GM18907 (cell line): ENCODE measurements around the gene TRIML1.

Experiments
- ATAC-seq: cut with Tn5 transposase; IDR thresholded peaks from one replicate; pipeline ENCODE4 v1.9.1; 2021; ENCODE audit warnings: mild to moderate bottlenecking, moderate library complexity; ENCODE audit not compliant: unreplicated experiment

Gene TRIML1

GRCh38 chr4:188139141-188139540 is at the start of gene TRIML1:
Gene TRIML1, plus strand, starts transcription at chr4:188139441. Its CDS starts 118 bp downstream, at chr4:188139559.
- no peak for ATAC-seq

- no peak for ATAC-seq
These were observed 46.4 kb upstream of the TRIML1 start for GRCh38 chr4:188092824-188093223.

GRCh38 chr4:188106454-188106853 is 32.8 kb upstream of the TRIML1 start:
- ATAC-seq: no peak

GRCh38 chr4:188107931-188108843 is 31.1 kb upstream of the TRIML1 start:
- ATAC-seq: no peak

GRCh38 chr4:188109157-188109755 is 30.0 kb upstream of the TRIML1 start, which contains the start of gene TRIML2:
Gene TRIML2, minus strand, starts transcription at chr4:188109603. Its CDS starts 4,235 bp downstream, at chr4:188105368.
- ATAC-seq: no peak

GRCh38 chr4:188110036-188110435 is 29.2 kb upstream of the TRIML1 start:
- ATAC-seq: no peak

- no peak for ATAC-seq
These were observed 28.3 kb upstream of the TRIML1 start for GRCh38 chr4:188110741-188111471.

- no peak for ATAC-seq
These were observed 27.3 kb upstream of the TRIML1 start for GRCh38 chr4:188111955-188112354.

GRCh38 chr4:188113156-188113555 is 26.1 kb upstream of the TRIML1 start:
- no peak for ATAC-seq

- ATAC-seq: no peak
These were observed 21.5 kb upstream of the TRIML1 start for GRCh38 chr4:188117631-188118324.

- ATAC-seq: no peak
These were observed 17.7 kb upstream of the TRIML1 start for GRCh38 chr4:188121530-188121929.

GRCh38 chr4:188127214-188127874 is 11.9 kb upstream of the TRIML1 start:
- ATAC-seq: no peak

- no peak for ATAC-seq
These were observed 8.9 kb upstream of the TRIML1 start for GRCh38 chr4:188130355-188130754.

GRCh38 chr4:188132232-188132631 is 7.0 kb upstream of the TRIML1 start:
- ATAC-seq: no peak

GRCh38 chr4:188138227-188138626 is 1.0 kb upstream of the TRIML1 start:
- ATAC-seq: no peak

GRCh38 chr4:188139671-188140070 is 430 bp downstream of the TRIML1 start:
- ATAC-seq: no peak

- no peak for ATAC-seq
These were observed 4.5 kb downstream of the TRIML1 start for GRCh38 chr4:188143731-188144130.

GRCh38 chr4:188145601-188146000 is 6.4 kb downstream of the TRIML1 start:
- no peak for ATAC-seq

- ATAC-seq: no peak
These were observed 7.4 kb downstream of the TRIML1 start for GRCh38 chr4:188146618-188147017.

GRCh38 chr4:188147176-188147575 is 7.9 kb downstream of the TRIML1 start:
- ATAC-seq: no peak
